ENCODE data around the gene PLEKHA7.

The PLEKHA7 gene

GRCh38 chr11:16773981-16774935, 240.0 kb downstream of the PLEKHA7 start:
- DNase-seq (ENCODE audit: low read depth in 2 of 2) = no peak

- DNase-seq (ENCODE audit: low read depth in 2 of 2) = no peak
Observed at GRCh38 chr11:16772141-16772512, 242.1 kb downstream of the PLEKHA7 start.

GRCh38 chr11:16771350-16772140, 242.7 kb downstream of the PLEKHA7 start:
- DNase-seq (ENCODE audit: low read depth in 2 of 2) = no peak

GRCh38 chr11:16770016-16770415, 244.2 kb downstream of the PLEKHA7 start:
- no peak for DNase-seq (ENCODE audit: low read depth in 2 of 2)

- DNase-seq (ENCODE audit: low read depth in 2 of 2) = no peak
Observed at GRCh38 chr11:16769386-16769785, 244.8 kb downstream of the PLEKHA7 start.

GRCh38 chr11:16767957-16768356, 246.3 kb downstream of the PLEKHA7 start:
- no peak for DNase-seq (ENCODE audit: low read depth in 2 of 2)

- DNase-seq (ENCODE audit: low read depth in 2 of 2) = no peak
Observed at GRCh38 chr11:16767137-16767536, 247.1 kb downstream of the PLEKHA7 start.

GRCh38 chr11:16764888-16765287, 249.3 kb downstream of the PLEKHA7 start:
- no peak for DNase-seq (ENCODE audit: low read depth in 2 of 2)

- DNase-seq (ENCODE audit: low read depth in 2 of 2) = no peak
Observed at GRCh38 chr11:16763746-16764145, 250.5 kb downstream of the PLEKHA7 start.

- no peak for DNase-seq (ENCODE audit: low read depth in 2 of 2)
Observed at GRCh38 chr11:16759857-16760508, 254.2 kb downstream of the PLEKHA7 start.

GRCh38 chr11:16758382-16759024, 255.7 kb downstream of the PLEKHA7 start:
- no peak for DNase-seq (ENCODE audit: low read depth in 2 of 2)

GRCh38 chr11:16750417-16750816, 263.8 kb downstream of the PLEKHA7 start:
- DNase-seq (ENCODE audit: low read depth in 2 of 2) = no peak

GRCh38 chr11:16749666-16750065, 264.5 kb downstream of the PLEKHA7 start:
- no peak for DNase-seq (ENCODE audit: low read depth in 2 of 2)

GRCh38 chr11:16749092-16749491, 265.1 kb downstream of the PLEKHA7 start:
- no peak for DNase-seq (ENCODE audit: low read depth in 2 of 2)

GRCh38 chr11:16745950-16746605, 268.1 kb downstream of the PLEKHA7 start:
- DNase-seq (ENCODE audit: low read depth in 2 of 2) = no peak

- DNase-seq (ENCODE audit: low read depth in 2 of 2) = no peak
Observed at GRCh38 chr11:16744128-16744725, 270.0 kb downstream of the PLEKHA7 start.

GRCh38 chr11:16743478-16743877, 270.7 kb downstream of the PLEKHA7 start:
- no peak for DNase-seq (ENCODE audit: low read depth in 2 of 2)

- no peak for DNase-seq (ENCODE audit: low read depth in 2 of 2)
Observed at GRCh38 chr11:16741473-16741872, 272.7 kb downstream of the PLEKHA7 start.

GRCh38 chr11:16738947-16739815, 275.0 kb downstream of the PLEKHA7 start:
- DNase-seq (ENCODE audit: low read depth in 2 of 2) = no peak
